GM23248 (cell line): Measurements from ENCODE around the gene TXLNB.

Source experiments
- EZH2 ChIP-seq: fragments of 200-600 bp; sonication (generic); IDR thresholded peaks from 2 replicates; pipeline ENCODE4 v1.6.1; 2018; ENCODE audit warnings: antibody characterized with exemption, mild to moderate bottlenecking; ENCODE audit not compliant: insufficient read depth, poor library complexity, severe bottlenecking
- EZH2phosphoT487 ChIP-seq: fragments of 200-600 bp; sonication (generic); IDR thresholded peaks from 2 replicates; pipeline ENCODE4 v1.6.1; 2018; ENCODE audit warnings: antibody characterized with exemption, moderate library complexity, mild to moderate bottlenecking, low read depth; ENCODE audit not compliant: insufficient read depth

DNA sequence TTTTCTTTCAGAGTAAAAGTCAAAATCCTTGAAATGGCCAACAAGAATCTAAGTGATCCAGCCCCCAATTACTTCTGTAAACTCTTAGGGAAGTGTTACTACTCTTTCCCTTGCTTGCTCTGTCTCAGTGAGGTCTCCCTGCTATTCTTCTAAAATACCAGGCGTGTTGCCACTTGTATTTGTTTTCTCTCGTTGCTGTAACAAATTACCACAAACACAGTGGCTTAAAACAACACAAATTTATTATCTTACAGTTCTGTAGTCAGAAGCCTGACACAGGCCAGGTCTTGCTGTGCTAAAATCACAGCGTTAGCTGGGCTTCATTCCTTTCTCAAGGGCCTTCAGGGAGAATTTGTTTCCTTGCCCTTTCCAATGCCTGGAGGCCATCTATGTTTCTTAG lies 97.1 kb downstream of the TXLNB start:
- no peak for TF ChIP-seq EZH2phosphoT487
- no peak for TF ChIP-seq EZH2
